ENCODE measurements around the gene MYO3B.

Gene MYO3B

DNA sequence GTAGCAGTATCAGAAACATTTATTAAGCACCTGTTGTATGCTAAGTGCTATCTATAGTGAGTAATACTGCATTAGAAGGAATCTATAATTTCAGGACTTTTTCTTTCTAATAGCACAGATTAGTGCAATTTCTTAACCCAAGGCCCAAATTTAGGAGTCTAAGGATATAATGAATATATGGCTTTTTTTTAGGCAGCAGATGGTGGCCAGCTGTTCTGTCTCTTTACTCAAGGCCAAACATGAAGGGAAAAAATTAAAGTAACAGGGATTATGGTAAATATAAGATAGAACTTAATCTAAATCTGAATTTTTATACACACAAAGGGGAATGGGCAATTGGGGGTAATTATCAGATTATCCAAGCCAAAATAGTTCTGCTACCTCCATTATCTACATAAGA is 306.6 kb downstream of the MYO3B start:
- no peak for DNase-seq

DNA sequence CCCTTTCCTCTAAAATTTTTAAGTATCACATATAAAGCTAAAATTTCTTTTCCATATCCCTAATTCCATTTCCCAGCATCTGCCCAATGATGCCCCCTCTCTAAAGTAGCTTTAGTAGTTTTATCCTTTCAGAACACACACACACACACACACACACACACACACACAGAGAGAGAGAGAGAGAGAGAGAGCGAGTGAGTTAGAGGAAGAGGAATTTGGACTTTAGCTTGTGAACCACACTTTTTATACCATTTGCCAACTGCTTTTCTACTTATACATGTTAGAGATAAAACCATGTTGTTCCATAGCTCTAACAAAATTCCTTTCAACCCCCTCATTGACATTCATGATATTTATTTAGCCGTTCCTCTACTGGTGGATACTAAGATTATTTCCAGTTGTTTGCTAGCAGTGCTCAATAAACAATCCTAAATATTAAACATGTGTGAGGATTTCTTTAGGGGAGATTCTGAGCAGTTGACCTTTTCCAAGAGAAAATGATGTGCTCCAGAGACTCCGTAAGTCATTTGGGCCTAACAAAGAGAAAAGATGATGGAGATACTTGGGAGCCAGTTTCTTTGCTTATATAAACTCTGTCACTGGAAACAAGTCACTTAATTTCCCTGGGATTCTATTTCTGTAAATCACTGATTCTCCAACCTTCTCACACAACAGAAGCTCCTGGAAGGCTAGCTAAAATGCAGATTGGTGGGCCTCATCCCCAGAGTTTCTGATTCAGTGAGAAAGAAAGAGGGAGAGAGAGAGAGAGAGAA is 307.5 kb downstream of the MYO3B start:
- no peak for DNase-seq

DNA sequence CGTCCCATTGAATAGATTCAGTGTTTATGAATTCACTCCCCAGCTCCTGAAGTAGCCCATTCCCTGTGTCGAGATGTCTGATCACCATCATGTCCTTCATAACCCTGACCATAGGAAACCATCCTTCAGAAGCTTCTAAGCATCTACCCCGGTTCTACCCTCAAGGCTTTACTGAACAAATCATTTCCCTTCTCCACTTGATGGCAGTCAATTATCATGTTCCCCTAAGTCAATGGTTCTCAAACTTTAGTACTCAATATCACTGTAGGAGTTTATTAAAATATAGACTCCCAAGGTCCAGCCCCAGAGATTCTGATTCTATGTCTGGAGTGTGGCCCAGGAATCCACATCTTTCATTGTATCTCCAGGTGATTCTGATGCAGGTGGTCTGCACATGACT is 308.8 kb downstream of the MYO3B start:
- DNase-seq, result peak; percentile 19

DNA sequence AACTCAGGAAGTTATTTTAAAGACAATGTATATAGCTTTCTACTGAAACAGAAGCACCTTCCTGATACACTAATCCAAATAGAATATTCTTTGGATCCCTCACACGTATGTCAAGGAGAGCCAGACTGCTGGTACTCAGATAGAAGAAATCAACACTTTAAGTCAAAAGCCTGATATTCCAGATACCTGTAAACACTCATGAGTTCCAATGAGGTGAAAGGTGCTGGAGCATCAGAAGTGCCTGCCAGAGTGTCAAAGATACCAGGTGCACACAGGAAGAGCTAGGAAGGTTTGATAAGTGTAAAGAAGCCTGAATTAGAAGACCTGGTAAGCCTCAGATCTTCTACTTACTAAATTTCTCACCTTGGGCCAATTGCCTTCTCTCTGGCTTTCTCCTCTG is 310.9 kb downstream of the MYO3B start:
- no peak for DNase-seq

DNA sequence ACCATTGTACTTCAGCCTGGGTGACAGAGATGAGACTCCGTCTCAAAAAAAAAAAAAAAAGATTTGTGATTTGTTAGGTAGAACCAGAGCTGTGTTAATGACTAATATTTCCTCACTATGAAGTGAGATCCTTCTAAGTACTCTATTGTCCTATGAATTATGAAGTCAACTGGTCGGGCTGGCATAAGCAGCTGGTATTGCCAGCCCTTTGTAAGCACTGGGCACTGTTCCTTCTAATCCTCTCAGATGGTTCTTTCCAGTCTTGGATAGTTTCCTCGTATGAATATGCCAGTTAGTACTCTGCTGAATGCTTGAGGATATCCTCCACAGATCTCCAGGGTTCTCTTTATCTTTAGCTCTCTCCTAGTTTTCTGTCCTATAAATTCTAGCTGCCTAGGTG is 314.1 kb downstream of the MYO3B start:
- no peak for DNase-seq

DNA sequence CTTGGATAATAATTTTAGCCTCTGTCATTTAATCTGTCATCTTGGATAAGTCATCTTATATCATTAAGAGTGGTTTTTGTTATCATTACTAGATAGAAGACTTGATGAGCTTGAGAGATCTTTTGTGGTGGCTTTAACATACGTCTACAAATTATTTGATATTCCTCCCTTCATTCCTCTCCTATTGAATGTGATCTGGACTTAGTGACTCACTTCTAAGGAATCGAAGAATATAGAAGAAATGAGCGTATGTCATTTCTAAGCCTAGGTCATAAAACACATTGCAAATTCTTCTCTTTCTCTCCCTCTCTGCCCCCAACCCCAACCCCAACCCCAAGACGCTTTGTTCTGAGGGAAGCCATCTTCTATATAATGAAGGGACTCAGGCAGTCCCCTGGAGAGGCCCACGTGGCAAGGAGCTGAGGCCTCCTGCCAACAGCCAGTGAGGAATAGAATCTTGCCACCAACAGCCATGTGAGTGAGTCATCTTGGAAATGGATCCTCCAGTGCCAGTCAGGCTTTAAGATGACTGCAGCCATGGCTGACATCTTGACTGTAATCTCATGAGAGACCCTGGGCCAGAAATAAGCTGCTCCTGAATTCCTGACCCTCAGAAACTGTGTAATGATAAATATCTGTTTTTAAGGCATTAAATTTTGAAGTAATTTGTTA is 315.6 kb downstream of the MYO3B start:
- no peak for DNase-seq

DNA sequence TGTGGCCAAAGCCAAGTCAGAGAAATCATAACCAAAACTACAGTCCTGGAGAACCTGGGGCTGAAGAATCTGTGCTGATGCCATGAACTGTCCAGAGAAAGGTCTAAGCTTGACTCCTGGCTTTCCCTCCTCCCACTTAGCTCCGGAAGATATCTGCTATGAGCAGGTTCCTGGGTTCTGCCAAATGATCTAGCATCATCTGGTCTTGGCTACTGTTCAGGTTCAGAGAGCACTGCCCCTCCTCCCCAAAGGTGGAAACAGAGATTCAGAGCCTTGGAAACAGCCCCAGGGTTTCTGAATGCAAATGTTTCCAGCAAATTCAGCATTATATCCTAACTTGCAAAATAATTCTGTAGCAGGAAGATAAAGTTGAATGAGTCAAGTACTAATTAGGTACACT is 317.9 kb downstream of the MYO3B start:
- DNase-seq, result no peak

DNA sequence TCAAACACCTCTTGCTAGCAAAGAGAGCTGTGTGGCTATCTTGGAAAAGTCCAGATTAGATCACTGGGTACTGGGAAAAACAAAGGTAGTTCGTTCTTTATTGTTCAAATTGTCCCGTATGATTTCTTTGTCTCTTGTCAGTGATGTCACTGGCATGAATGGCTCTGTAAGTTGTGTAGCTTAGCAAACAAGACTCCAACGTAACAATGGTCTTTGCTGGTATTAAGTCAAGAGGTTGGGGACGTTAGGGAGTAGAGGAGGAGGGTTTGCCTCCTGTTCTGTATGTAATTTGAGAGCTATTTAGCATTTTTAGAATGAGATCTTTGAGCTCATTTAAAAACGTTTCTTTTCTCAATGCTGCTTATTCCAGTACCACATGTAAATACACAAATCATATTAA is 320.7 kb downstream of the MYO3B start:
- no peak for DNase-seq

DNA sequence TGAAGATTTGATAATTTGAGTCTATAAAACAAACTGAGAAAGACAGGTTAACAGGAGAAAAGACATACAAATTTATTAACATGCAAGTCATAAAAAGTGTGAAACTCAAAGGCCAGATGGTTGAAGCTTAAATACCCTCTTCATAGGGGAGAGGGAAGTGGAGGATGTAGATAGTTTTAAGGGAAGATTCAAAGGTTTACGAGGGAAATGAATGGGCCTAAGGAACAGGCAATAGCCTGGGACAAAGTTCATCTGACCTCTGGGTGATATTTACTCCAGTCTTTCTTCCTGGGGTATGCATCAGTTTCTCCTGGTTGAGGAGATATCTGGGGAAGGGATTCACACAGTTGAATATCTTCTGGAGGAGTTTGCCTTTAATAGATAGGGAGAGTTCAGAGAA is 322.2 kb downstream of the MYO3B start:
- no peak for DNase-seq

DNA sequence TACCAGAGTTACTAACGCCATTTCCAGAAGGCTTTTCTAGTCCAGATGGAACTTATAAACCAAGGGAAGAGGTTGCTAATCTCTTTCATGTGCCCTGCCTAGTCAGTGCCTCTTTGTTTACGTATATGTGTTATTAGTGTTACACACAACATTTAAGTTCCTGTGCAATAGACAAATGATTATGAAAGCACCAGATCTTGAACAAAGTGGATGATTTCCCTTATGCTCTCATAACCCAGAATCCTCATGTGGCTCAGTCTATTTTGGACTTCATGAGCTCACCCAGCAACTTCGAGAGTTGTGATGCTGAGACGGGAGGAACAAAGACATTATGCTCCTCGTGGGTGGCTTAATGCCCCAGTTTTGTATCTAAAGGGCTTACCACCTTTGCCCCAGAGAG is 322.8 kb downstream of the MYO3B start:
- peak; percentile 46 for DNase-seq

DNA sequence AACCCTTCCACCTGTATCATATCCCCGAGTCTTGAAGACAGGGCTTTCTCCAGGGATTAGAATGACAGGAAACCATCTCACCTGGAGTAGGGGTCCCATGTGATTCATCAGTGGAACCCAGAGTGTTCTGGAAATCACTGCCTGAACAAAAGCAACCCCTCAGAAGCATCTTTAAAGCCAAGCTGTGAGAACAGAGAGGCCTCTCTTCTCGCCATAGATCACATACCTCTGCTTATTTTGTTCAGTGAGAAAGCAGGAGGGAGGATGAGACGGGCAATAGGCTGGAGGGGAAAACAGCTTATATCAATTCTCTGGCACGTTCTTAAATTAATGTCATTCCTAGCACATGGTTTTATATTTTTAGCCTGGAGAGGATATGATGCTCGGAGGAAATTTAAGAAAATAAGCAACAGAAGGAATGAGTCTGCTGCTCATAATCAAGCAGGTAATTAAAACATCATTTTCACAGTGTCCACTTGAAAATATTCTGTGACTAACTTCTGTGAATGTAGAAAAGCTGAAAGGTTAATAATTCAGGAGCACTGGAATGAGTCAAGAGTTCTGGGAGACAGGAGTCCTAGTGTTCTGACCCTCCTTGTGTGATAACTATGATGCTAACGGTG is 323.6 kb downstream of the MYO3B start:
- no peak for DNase-seq

DNA sequence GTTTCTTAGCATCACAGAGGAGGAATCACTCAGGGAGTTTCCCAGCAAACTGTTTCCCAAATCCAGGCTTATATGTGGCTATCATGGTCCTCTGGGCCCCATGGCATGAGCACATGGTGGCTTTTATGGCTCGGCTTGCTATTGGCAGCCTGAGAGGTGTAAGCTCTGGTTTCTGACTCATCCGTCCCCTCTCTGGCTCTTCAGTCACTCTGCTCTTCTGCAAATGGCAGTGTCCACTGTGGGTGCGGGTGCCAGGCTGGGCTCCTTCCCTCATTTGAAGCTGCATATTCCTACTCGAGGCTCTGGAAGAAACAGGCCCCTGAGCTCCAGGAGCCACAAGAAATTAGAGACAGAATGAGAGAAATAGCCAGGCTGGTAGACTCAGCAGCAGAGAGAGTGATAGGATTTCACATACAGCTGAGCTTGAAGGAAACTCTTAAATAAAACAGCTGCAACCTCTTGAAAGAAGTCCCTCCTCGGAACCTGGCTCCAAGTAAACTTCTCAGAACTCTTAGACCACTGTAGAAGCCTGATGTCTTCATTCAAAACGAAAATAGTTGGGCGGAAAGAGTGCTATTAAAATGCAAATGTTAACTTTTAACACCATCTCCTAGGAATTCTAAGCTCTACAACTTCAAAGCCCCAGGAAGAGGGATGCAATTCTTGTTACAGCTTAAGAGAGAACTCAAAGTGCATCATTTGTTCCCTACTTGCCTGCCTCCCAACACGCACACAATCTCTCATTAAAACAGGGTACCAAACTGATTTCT is 324.6 kb downstream of the MYO3B start:
- no peak for DNase-seq

DNA sequence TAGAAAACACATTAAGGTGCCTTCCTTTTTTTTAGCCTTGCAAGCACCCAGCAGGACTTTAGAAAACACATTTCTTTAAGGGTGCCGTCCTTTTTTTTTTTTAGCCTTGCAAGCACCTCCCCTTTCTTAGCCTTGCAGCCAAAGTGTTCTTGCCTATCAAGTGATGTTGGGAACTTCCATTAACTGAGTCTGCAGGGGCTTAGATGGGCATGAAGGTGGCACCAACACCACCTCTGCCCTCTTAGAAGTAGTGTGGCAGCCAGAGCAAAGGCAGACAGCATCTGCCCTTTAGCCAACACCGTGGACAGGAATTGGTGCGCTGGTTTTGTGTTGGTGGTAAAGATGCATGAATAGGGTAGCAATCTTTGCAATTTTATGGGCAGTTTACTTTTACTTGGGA is 325.6 kb downstream of the MYO3B start:
- DNase-seq, result no peak

DNA sequence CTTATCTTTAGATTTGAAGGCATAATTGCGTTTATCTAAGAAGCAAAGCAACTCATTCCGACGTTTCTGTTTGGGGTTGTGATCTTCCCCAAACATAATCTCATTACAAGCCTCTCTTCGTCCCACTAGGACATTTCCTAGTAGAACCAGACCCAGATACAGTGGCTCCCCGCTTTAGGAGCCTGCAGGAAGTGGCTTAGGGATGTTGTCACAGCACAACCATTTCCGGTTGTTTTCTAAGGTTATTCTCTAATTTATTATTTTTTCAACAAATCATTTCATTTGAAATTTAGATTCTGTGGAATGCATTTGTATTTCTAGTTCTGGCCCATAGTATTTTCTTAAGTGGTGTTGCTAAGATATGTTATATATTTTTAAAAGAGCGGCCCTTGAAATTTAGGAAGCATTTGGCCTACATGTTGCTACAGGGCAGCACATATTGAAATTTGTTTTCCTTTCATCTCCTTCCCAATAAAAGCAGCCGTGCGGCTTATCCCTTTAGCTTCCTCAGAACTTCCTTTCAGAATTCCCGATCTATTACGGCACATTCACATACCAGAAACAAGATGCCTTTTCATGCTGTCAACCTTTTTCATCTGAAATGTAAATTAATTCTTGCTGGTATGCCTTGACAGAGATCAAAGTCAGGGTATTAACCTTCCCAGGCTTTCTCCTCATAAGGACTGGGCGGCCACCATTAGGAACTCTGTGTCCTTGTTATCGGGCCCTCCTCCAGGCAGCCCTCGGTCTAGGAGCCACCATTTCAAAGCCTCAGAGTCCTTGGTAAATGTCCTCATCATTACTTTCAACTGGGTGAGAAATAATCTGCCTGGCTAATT is 326.2 kb downstream of the MYO3B start:
- DNase-seq, result no peak

DNA sequence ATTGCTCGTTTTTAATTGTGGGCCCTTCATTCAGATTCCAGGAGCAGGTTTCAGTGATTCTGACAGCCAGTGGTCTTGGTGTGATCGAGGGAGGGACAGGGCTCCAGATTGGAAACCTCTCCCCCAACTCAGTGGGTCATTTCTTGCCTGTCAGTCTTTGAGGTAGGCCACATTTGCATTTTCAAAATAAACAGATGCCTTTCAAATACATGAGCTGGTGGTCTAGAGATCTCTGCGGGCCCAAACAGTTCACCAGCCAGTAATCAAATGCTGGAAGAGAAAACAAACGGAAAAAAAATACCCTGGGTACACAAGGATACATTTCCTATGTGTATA is 326.8 kb downstream of the MYO3B start:
- no peak for DNase-seq

DNA sequence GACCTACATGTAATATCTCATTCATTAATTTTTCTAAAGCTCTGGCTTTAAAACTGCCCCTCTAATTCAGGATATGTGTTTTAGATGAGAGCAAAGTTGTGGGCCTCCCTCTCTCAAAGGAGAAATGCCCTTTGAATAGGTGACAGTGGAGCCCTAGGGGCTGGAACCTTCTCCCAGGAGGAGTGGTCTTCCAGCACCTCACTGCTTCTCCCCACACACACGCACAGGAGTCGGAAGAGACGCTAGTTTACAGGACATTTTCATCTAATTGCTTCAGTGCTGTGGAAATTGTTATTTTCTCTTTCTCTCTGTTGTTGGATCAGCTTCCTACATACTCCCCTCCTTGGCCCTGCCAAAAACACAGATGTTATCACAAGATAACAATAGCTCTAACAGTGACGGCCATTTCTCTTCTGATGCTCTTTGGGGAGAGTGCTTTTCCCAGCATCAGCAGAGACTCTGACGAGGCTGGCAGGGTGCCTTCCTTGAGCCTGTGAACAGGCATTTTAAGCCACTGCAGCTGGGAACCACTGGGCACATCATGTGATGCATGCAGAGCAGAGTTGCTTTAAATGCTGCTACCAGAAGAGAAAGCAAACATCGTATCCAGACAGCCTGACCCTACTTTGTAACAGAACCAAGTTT is 327.8 kb downstream of the MYO3B start:
- peak; percentile 85 for DNase-seq

DNA sequence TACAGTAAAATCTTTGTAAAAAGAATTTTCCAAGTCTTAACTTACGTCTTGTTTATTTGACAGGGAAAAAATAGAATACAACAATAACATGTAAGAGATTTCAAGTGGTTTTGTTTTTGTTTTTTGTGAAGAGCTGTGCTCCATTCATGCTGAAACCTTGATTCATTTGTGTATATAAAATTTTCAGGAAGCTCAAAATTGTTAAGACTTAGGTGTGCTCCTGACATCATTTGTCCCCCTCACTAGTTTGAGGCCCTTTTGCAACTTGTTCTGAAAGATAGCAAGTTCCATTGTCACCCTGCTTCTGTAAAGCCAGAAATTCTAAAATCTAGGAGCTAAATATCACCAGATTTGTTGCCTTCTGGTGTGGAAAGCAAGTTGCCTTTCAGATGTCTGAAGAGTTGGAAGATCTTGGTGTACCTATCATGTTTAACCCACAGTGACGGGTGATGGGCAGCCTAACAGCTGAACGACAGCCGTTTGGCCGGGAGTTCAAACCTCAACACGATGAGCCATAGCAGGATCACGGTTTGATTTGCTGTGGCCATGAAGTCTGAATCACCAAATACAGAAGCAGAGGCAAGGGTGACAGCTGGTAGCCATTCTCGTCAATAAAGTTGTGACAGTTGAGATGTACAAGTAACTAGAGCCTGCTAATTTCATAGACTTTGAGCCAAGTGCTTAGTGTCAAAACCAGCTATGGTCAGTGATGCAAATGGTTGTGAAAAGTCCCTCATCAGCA is 331.7 kb downstream of the MYO3B start:
- no peak for DNase-seq

DNA sequence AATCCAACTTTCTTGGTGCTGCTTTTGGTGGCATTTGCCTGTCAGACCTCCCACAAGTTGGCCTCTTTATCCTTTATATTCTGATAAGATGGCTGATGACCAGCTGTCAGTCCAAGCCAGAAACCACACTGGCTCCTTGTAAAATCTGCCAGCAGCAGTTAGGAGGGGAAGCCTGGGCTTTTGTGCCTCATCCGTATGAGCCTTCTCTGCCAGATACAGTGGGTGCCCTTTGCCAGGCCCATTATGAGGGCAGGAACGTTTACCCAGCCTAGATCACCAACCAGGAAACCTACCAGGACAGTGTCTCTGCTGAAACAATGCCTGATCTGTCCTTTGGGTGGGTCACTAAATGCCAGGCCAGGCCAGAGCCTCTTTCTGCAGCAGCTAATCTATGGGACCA is 334.3 kb downstream of the MYO3B start:
- DNase-seq, result peak; percentile 72

DNA sequence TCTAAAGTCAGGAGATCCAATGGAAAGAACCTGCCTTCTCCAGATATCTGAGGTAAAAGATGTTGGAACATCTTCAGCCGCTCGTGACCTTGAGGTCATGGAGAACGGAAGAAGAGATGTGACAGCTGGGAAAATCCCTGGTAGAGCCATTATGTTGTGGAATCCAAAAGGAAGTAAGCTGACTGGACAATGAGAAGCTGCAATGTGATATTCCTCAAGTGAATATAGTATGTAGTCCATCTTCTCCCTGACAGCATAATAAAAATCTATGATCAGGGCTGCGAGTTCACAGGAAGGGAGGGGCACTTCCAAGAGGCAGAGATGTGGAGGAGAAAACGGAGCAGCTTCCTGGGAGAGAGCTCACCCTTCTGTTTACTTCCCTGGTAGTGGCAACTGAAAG is 336.2 kb downstream of the MYO3B start:
- DNase-seq, result no peak

DNA sequence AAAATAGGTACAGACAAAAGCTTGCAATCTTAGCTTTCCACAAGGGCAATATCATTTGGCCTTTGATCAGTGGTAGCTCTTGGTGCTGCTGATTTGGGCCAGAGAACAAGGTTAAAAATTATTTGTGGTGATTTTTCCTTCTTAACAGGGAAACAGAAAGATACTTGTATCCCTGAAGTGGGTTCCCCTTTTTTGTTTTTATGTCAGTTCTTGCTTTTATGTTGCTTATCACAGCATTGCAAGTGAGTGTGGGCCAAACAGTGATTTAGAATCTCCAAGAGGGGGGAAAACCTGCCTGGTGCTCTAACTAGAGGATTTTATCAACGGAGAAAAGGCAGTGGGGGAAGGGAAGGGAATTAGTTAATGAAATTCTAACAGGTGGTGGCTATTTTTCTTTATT is 339.6 kb downstream of the MYO3B start:
- DNase-seq, result no peak

DNA sequence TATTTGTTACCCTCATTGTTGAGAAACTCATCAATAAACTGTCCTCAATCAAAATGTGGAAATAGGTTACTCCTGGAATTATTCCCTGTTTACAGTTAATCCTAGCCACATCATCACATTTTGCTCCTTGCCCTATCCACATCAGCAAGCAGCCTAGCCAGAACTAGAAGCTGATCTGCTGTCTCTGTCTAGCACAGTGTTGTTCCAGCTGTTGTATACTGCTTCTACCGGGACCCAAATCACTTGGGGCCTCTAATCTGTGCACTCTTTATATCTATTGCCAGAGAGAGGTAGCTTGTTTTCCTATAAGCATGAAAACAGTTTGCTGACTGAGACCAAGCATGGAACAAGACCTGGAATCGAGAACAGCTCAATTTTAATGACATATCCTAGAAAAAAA is 341.0 kb downstream of the MYO3B start:
- no peak for DNase-seq

DNA sequence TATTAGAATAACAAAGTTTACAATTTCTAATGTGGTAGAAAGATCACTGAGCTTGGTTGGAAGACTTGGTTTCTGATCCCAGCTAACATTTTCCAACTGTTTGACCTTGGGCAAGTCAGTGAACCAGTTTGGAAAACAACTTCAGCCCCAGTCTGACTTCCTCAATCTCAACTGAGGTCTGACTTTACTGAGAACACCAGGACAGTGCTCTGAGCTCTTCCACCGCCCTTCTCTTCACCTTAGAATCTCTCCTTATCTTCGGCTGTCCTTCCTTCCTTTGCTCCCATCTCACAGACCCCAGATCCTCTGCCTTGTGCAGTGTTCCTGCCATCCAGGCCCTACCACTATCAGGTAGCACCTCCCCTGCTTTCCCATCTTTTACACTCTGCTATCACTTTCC is 343.4 kb downstream of the MYO3B start:
- DNase-seq, result no peak
